ENCODE measurements around the gene FLT1.

- no peak for TF ChIP-seq CTCF (IDR thresholded peaks at IDR 0.05)
- no peak for TF ChIP-seq ZFX (IDR thresholded peaks at IDR 0.05; ENCODE audit: borderline replicate concordance)
These were observed 139.7 kb downstream of the FLT1 start for GRCh38 chr13:28355046-28355821.

Data from 22Rv1 (cell line).